IMR-90 (cell line): ENCODE data around the gene ARTN. TPM values are rescaled to one million over a fixed set of nuclear protein-coding genes. Genes with fewer than 3 reads are reported as not detected.

Experiments
- ATAC-seq: fragments of 200-7000 bp; cut with Tn5 transposase; 2 replicates; pipeline ENCODE4 v1.9.1; 2020; ENCODE audit warnings: low read depth, mild to moderate bottlenecking, moderate library complexity
- BruUV-seq: library from RNA; stranded (reverse); fragments of 400-500 nt; replicated peaks from 2 replicates; lab custom pipeline; 2021; lab: Mats Ljungman, UMichigan
- CTCF ChIA-PET: fragments of 300-600 bp; formaldehyde crosslinking; extraction: SDS; loops from one replicate; lab custom pipeline; 2021; ENCODE audit warnings: antibody characterized with exemption; lab: Yijun Ruan, JAX
- POLR2A ChIA-PET: fragments of 300-600 bp; sonication (Branson Sonifier 250); formaldehyde crosslinking; loops from one replicate; lab custom pipeline; 2022; ENCODE audit warnings: antibody characterized with exemption; ENCODE audit not compliant: unreplicated experiment; lab: Charles Lee
- DNase-seq: peaks from one replicate; pipeline ENCODE4 v3.0.0; 2013
- H2AFZ ChIP-seq: replicated peaks from 2 replicates; pipeline ENCODE3; 2013; ENCODE audit warnings: low read length, mild to moderate bottlenecking; ENCODE audit not compliant: poor library complexity
- H2AK5ac ChIP-seq: 2 replicates; pipeline ENCODE4 v1.6.1; 2013; ENCODE audit warnings: low read depth, low read length, inconsistent platforms
- H2AK9ac ChIP-seq: replicated peaks from 2 replicates; pipeline ENCODE3; 2013; ENCODE audit warnings: mild to moderate bottlenecking, low read depth, low read length, moderate library complexity; ENCODE audit not compliant: poor library complexity
- H2BK120ac ChIP-seq: 2 replicates; pipeline ENCODE4 v1.6.1; 2013; ENCODE audit warnings: low read depth, low read length, inconsistent platforms
- H2BK15ac ChIP-seq: 3 replicates; pipeline ENCODE4 v1.6.1; 2013; ENCODE audit warnings: low read depth, low read length, inconsistent platforms
- H2BK20ac ChIP-seq: 2 replicates; pipeline ENCODE4 v1.6.1; 2013; ENCODE audit warnings: low read depth, mild to moderate bottlenecking, inconsistent platforms, low read length, moderate library complexity
- H2BK5ac ChIP-seq: 2 replicates; pipeline ENCODE4 v1.6.1; 2013; ENCODE audit warnings: mild to moderate bottlenecking, low read depth, low read length, inconsistent platforms; ENCODE audit not compliant: poor library complexity, severe bottlenecking
- H3K14ac ChIP-seq: replicated peaks from 2 replicates; pipeline ENCODE4 v1.6.1; 2013; ENCODE audit warnings: low read depth, low read length, inconsistent platforms
- H3K18ac ChIP-seq: 2 replicates; pipeline ENCODE4 v1.6.1; 2013; ENCODE audit warnings: low read depth, low read length, control low read depth
- H3K23ac ChIP-seq: 2 replicates; pipeline ENCODE4 v1.6.1; 2013; ENCODE audit warnings: low read depth, low read length, inconsistent platforms
- H3K27ac ChIP-seq: 2 replicates; pipeline ENCODE4 v1.5.1; 2013; ENCODE audit warnings: mild to moderate bottlenecking, control low read depth, low read length; ENCODE audit not compliant: insufficient read depth
- H3K27me3 ChIP-seq: 2 replicates; pipeline ENCODE4 v1.6.1; 2013; ENCODE audit warnings: low read length; ENCODE audit not compliant: control insufficient read depth, insufficient read depth
- H3K36me3 ChIP-seq: 2 replicates; pipeline ENCODE4 v1.6.1; 2013; ENCODE audit warnings: low read length, mixed read lengths; ENCODE audit not compliant: control insufficient read depth, insufficient read depth
- H3K4ac ChIP-seq: 2 replicates; pipeline ENCODE4 v1.6.1; 2013; ENCODE audit warnings: low read depth, low read length, inconsistent platforms
- H3K4me1 ChIP-seq: 2 replicates; pipeline ENCODE4 v1.6.1; 2013; ENCODE audit warnings: low read length, mixed read lengths; ENCODE audit not compliant: control insufficient read depth, insufficient read depth
- H3K4me2 ChIP-seq: 2 replicates; pipeline ENCODE4 v1.6.1; 2013; ENCODE audit warnings: low read depth, mild to moderate bottlenecking, control low read depth, low read length, moderate library complexity
- H3K4me3 ChIP-seq: 2 replicates; pipeline ENCODE4 v1.5.1; 2013; ENCODE audit warnings: low read depth, mild to moderate bottlenecking, control low read depth, low read length, moderate library complexity; ENCODE audit not compliant: insufficient read depth
- H3K56ac ChIP-seq: 2 replicates; pipeline ENCODE4 v1.6.1; 2013; ENCODE audit warnings: low read length, inconsistent platforms; ENCODE audit not compliant: insufficient read depth; ENCODE audit errors: extremely low read depth
- H3K79me1 ChIP-seq, 2 experiments: 2 replicates each; pipeline ENCODE4 v1.6.1; 2013; ENCODE audit warnings: low read length in 2 of 2, inconsistent platforms in 1 of 2, low read depth in 1 of 2
- H3K9ac ChIP-seq: 2 replicates; pipeline ENCODE4 v1.6.1; 2013; ENCODE audit warnings: low read depth, low read length, control low read depth
- H3K9me1 ChIP-seq: 2 replicates; pipeline ENCODE4 v1.6.1; 2013; ENCODE audit warnings: low read length, inconsistent platforms; ENCODE audit not compliant: insufficient read depth
- H3K9me3 ChIP-seq: 2 replicates; pipeline ENCODE4 v1.6.1; 2013; ENCODE audit warnings: low read length; ENCODE audit not compliant: control insufficient read depth, insufficient read depth
- H4K20me1 ChIP-seq: 2 replicates; pipeline ENCODE4 v1.6.1; 2013; ENCODE audit warnings: low read length, inconsistent platforms; ENCODE audit not compliant: insufficient read depth
- H4K5ac ChIP-seq: 2 replicates; pipeline ENCODE4 v1.6.1; 2013; ENCODE audit warnings: mild to moderate bottlenecking, low read depth, low read length, control low read depth
- H4K8ac ChIP-seq, 2 experiments: 2 replicates each; pipeline ENCODE4 v1.6.1; 2013; ENCODE audit warnings: low read depth in 2 of 2, low read length in 2 of 2, control low read depth in 1 of 2, inconsistent platforms in 1 of 2
- H4K91ac ChIP-seq: 2 replicates; pipeline ENCODE4 v1.6.1; 2013; ENCODE audit warnings: low read depth, low read length, inconsistent platforms; ENCODE audit not compliant: insufficient read depth
- BHLHE40 ChIP-seq: fragments of 150-350 bp; IDR thresholded peaks from 2 replicates; pipeline ENCODE4 v1.6.1; 2016; ENCODE audit warnings: mild to moderate bottlenecking, low read depth, low read length
- CEBPB ChIP-seq: IDR thresholded peaks from 2 replicates; pipeline ENCODE4 v1.6.1; 2012; ENCODE audit warnings: low read depth, low read length, improper control_type of control experiment
- CHD1 ChIP-seq: IDR thresholded peaks from 2 replicates; pipeline ENCODE4 v1.6.1; 2012; ENCODE audit warnings: low read depth, low read length, improper control_type of control experiment
- FOS ChIP-seq: fragments of 150-350 bp; IDR thresholded peaks from 2 replicates; pipeline ENCODE4 v1.6.1; 2016; ENCODE audit warnings: low read depth, low read length
- MAFK ChIP-seq: IDR thresholded peaks from 2 replicates; pipeline ENCODE4 v1.6.1; 2012; ENCODE audit warnings: low read depth, low read length, improper control_type of control experiment
- MAZ ChIP-seq: IDR thresholded peaks from 2 replicates; pipeline ENCODE4 v1.6.1; 2012; ENCODE audit warnings: low read depth, mild to moderate bottlenecking, low read length, improper control_type of control experiment, moderate library complexity, borderline replicate concordance
- MXI1 ChIP-seq: IDR thresholded peaks from 2 replicates; pipeline ENCODE4 v1.6.1; 2012; ENCODE audit warnings: low read depth, mild to moderate bottlenecking, low read length, moderate library complexity, borderline replicate concordance
- NFE2L2 ChIP-seq: fragments of 150-350 bp; IDR thresholded peaks from 2 replicates; pipeline ENCODE4 v1.6.1; 2016; ENCODE audit warnings: low read depth, mild to moderate bottlenecking, low read length
- POLR2A ChIP-seq: IDR thresholded peaks from 2 replicates; pipeline ENCODE4 v1.6.1; 2012; ENCODE audit warnings: mild to moderate bottlenecking, low read depth, low read length
- RAD21 ChIP-seq: IDR thresholded peaks from 2 replicates; pipeline ENCODE4 v1.6.1; 2012; ENCODE audit warnings: low read length, improper control_type of control experiment
- RCOR1 ChIP-seq: IDR thresholded peaks from 2 replicates; pipeline ENCODE4 v1.6.1; 2012; ENCODE audit warnings: mild to moderate bottlenecking, low read length, improper control_type of control experiment; ENCODE audit not compliant: insufficient replicate concordance
- RFX5 ChIP-seq: IDR thresholded peaks from 2 replicates; pipeline ENCODE4 v1.8.0; 2012; ENCODE audit warnings: low read depth, mild to moderate bottlenecking, low read length, moderate library complexity
- SMC3 ChIP-seq: fragments of 150-350 bp; IDR thresholded peaks from 2 replicates; pipeline ENCODE4 v1.6.1; 2016; ENCODE audit warnings: low read depth, mild to moderate bottlenecking, antibody characterized with exemption, low read length, moderate library complexity
- WGBS, 2 experiments: methylation state at CpG; one replicate each; pipeline versions ENCODE4 v1.1.5 to v1.1.7; 2013; ENCODE audit warnings: missing lambda C conversion rate in 2 of 2; ENCODE audit not compliant: insufficient read length in 1 of 2; ENCODE audit errors: extremely low coverage in 2 of 2; 5-methylcytosine and 5-hydroxymethylcytosine counted together
- dilution Hi-C: fragments of 300-500 bp; cut with HindIII; formaldehyde crosslinking; loops from one replicate; pipeline ENCODE4 v1.14.3; 2018; ENCODE audit warnings: low sequenced_read_pairs; ENCODE audit not compliant: unreplicated experiment
- in situ Hi-C: fragments of 300-500 bp; cut with MboI; formaldehyde crosslinking; loops from 3 replicates; pipeline ENCODE4 v1.14.3; 2019; ENCODE audit warnings: low sequenced_read_pairs, inconsistent platforms, mixed read lengths
- intact Hi-C: fragments of 100-400 bp; cut with micrococcal nuclease; formaldehyde crosslinking; loops from 2 replicates; pipeline ENCODE4 v1.10.0; 2022
- polyA plus RNA-seq, 3 experiments: library from polyadenylated mRNA; depleted of rRNA; stranded (reverse); fragments of >200 nt; gene quantifications; 2 replicates each; pipeline ENCODE4 v1.2.3, GENCODE V29; 2012; ENCODE audit warnings: low replicate concordance in 1 of 3
- total RNA-seq: library from RNA; depleted of rRNA; stranded (reverse); fragments of >200 nt; gene quantifications from 2 replicates; pipeline ENCODE4 v1.2.3, GENCODE V29; 2012
- TF ChIP-seq, protein P1 (sequence below): conservative IDR thresholded peaks from 2 replicates; pipeline ENCODE4 v1.5.1; 2012; ENCODE audit warnings: mild to moderate bottlenecking, low read depth, low read length, improper control_type of control experiment
- TF ChIP-seq, protein P2 (sequence below): fragments of 150-350 bp; IDR thresholded peaks from 2 replicates; pipeline ENCODE4 v1.6.1; 2017; ENCODE audit warnings: mild to moderate bottlenecking, antibody characterized with exemption, low read length, low read depth
- TF ChIP-seq, protein P3 (sequence below): fragments of 150-350 bp; IDR thresholded peaks from 2 replicates; pipeline ENCODE4 v1.6.1; 2016; ENCODE audit warnings: low read depth, mild to moderate bottlenecking, low read length, moderate library complexity, borderline replicate concordance

ARTN gene
- total and polyA plus RNA-seq, 2 of the 4 experiments (the other 2 are of a cell fraction): 0.29 TPM; not detected in 1

DNA sequence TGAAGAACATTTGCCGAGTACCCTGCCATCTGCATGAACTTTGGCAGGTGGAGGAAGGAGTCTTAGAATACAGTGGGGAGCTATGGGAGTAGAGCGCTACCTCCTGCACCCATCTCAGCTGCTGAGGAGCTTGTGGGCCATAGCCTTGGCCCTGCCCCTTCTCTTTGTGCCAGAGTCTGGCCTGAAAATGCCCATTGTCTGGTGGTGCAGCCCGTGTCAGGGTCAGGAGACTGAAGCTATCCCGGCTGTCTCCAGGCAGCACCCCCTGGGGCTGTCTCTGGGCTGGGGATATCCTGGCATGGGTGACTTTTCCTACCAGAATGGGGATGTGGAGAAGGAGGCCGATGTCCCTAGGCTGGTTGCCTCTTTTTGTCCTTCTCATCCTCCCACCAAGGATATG lies 20.4 kb downstream of the ARTN start:
- Histone ChIP-seq H3K4me2 (no peak overlapping the region), H3K18ac (no peak overlapping the region), H4K91ac (no peak overlapping the region), H3K14ac (no peak overlapping the region), H3K4me3 (no peak overlapping the region), H2AK9ac (no peak overlapping the region), H3K23ac (no peak overlapping the region), H3K9me3 (no peaks in the 10 kb centered on the region), H3K36me3 (peaks cover 24% of the 10 kb centered on the region), H2BK5ac (no peak overlapping the region), H2BK120ac (no peak overlapping the region), H3K79me1 (peaks cover 20 to 32% of the 10 kb centered on the region in 2 experiments), H2BK20ac (no peak overlapping the region), H3K27me3 (no peaks in the 10 kb centered on the region), H4K20me1 (peaks cover 21% of the 10 kb centered on the region), H3K27ac (no peak overlapping the region), H2AK5ac (no peak overlapping the region), H3K9ac (no peak overlapping the region), H3K56ac (no peak overlapping the region), H2AFZ (no peak overlapping the region), H4K5ac (no peak overlapping the region), H3K4me1 (no peaks in the 10 kb centered on the region), H3K4ac (no peak overlapping the region), H2BK15ac (no peak overlapping the region), H4K8ac (no peak overlapping the region), H3K9me1 (peaks cover 9% of the 10 kb centered on the region; the same call in 1 of the 2 replicates)
- TF ChIP-seq MAFK (no peak), NFE2L2 (no peak), FOS (no peak), RCOR1 (no peak), BHLHE40 (no peak), RFX5 (no peak), CEBPB (no peak), MAZ (no peak), CHD1 (no peak), RAD21 (no peak), SMC3 (no peak), POLR2A (no peak), MXI1 (no peak)
- TF ChIP-seq, protein P1, sequence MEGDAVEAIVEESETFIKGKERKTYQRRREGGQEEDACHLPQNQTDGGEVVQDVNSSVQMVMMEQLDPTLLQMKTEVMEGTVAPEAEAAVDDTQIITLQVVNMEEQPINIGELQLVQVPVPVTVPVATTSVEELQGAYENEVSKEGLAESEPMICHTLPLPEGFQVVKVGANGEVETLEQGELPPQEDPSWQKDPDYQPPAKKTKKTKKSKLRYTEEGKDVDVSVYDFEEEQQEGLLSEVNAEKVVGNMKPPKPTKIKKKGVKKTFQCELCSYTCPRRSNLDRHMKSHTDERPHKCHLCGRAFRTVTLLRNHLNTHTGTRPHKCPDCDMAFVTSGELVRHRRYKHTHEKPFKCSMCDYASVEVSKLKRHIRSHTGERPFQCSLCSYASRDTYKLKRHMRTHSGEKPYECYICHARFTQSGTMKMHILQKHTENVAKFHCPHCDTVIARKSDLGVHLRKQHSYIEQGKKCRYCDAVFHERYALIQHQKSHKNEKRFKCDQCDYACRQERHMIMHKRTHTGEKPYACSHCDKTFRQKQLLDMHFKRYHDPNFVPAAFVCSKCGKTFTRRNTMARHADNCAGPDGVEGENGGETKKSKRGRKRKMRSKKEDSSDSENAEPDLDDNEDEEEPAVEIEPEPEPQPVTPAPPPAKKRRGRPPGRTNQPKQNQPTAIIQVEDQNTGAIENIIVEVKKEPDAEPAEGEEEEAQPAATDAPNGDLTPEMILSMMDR: no peak
- TF ChIP-seq, protein P2, sequence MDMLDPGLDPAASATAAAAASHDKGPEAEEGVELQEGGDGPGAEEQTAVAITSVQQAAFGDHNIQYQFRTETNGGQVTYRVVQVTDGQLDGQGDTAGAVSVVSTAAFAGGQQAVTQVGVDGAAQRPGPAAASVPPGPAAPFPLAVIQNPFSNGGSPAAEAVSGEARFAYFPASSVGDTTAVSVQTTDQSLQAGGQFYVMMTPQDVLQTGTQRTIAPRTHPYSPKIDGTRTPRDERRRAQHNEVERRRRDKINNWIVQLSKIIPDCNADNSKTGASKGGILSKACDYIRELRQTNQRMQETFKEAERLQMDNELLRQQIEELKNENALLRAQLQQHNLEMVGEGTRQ: no peak
- TF ChIP-seq, protein P3, sequence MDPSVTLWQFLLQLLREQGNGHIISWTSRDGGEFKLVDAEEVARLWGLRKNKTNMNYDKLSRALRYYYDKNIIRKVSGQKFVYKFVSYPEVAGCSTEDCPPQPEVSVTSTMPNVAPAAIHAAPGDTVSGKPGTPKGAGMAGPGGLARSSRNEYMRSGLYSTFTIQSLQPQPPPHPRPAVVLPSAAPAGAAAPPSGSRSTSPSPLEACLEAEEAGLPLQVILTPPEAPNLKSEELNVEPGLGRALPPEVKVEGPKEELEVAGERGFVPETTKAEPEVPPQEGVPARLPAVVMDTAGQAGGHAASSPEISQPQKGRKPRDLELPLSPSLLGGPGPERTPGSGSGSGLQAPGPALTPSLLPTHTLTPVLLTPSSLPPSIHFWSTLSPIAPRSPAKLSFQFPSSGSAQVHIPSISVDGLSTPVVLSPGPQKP: no peak
- dilution Hi-C loops (no loop called here), in situ Hi-C loops (loop anchor here (25.0 kb wide), 1 partner anchor 417 kb away; the partner anchor contains the start of gene PTPRF), intact Hi-C loops (no loop called here)
- WGBS, 2 experiments: no CpG with 5 or more reads among the region's 5 CpGs
- ChIA-PET CTCF (no interaction called here), POLR2A (no interaction called here)
- no peak for DNase-seq
- no TSS peak for BruUV-seq
- ATAC-seq: no peak
